Calu3 (cell line): ENCODE measurements around the gene SDHAF1. TPM values are rescaled to one million over a fixed set of nuclear protein-coding genes. Genes with fewer than 3 reads are reported as not detected.
A peak's percentile ranks its signal among the peaks of the same experiment; 100 is the strongest.
"Not testable (repeated sequence)": the region's sequence is repeated elsewhere in the genome, so short reads cannot be mapped to it uniquely, and the experiment has no call there.

Source experiments
- BruUV-seq: library from RNA; stranded (reverse); fragments of 400-500 nt; replicated peaks from 2 replicates; lab custom pipeline; 2021; lab: Mats Ljungman, UMichigan
- CTCF ChIA-PET: fragments of 300-600 bp; sonication (Branson Sonifier 250); formaldehyde crosslinking; loops from one replicate; lab custom pipeline; 2022; ENCODE audit warnings: antibody characterized with exemption; lab: Charles Lee
- DNase-seq: peaks from one replicate; pipeline ENCODE4 v3.0.0; 2022
- H3K27ac Mint-ChIP-seq: one replicate; pipeline ENCODE4 v1.8.0; 2022; ENCODE audit warnings: mixed read lengths; ENCODE audit not compliant: unreplicated experiment
- H3K27me3 Mint-ChIP-seq: one replicate; pipeline ENCODE4 v1.8.0; 2022; ENCODE audit warnings: mixed read lengths; ENCODE audit not compliant: unreplicated experiment
- H3K36me3 Mint-ChIP-seq: one replicate; pipeline ENCODE4 v1.8.0; 2022; ENCODE audit warnings: mild to moderate bottlenecking, moderate library complexity, mixed read lengths; ENCODE audit not compliant: insufficient read depth, unreplicated experiment
- H3K4me1 Mint-ChIP-seq: one replicate; pipeline ENCODE4 v1.8.0; 2022; ENCODE audit warnings: mild to moderate bottlenecking, low read depth, mixed read lengths; ENCODE audit not compliant: unreplicated experiment
- H3K4me3 Mint-ChIP-seq: one replicate; pipeline ENCODE4 v1.8.0; 2022; ENCODE audit warnings: mild to moderate bottlenecking, low read depth, moderate library complexity, mixed read lengths; ENCODE audit not compliant: unreplicated experiment
- H3K9me3 Mint-ChIP-seq: one replicate; pipeline ENCODE4 v1.8.0; 2022; ENCODE audit warnings: low read depth, mixed read lengths; ENCODE audit not compliant: unreplicated experiment
- CTCF ChIP-seq: fragments of 200-600 bp; IDR thresholded peaks from one replicate; pipeline ENCODE4 v1.8.0; 2022; ENCODE audit warnings: antibody characterized with exemption; ENCODE audit not compliant: unreplicated experiment
- intact Hi-C: fragments of 100-400 bp; cut with micrococcal nuclease; formaldehyde crosslinking; loops from one replicate; pipeline ENCODE4 v1.10.0; 2022; ENCODE audit not compliant: unreplicated experiment
- total RNA-seq: library from RNA; stranded (reverse); gene quantifications from 2 replicates; pipeline ENCODE4 v1.2.3, GENCODE V29; 2022

Gene SDHAF1
- total RNA-seq, 1 experiment from 2014 or later: 16.9 TPM

- H3K36me3 Mint-ChIP-seq: no peaks in the 10 kb centered on the region
- H3K27ac Mint-ChIP-seq: no peak overlapping the region
- DNase-seq: peak; percentile 37
- H3K9me3 Mint-ChIP-seq: no peaks in the 10 kb centered on the region
- H3K4me1 Mint-ChIP-seq: no peaks in the 10 kb centered on the region
- CTCF ChIA-PET: interaction anchor here (2.0 kb wide), 1 partner anchor 11 kb away, joined by 4 read pairs; no protein-coding TSS in a partner anchor
- H3K27me3 Mint-ChIP-seq: peaks cover 74% of the 10 kb centered on the region
- BruUV-seq: no TSS peak
- no peak for TF ChIP-seq CTCF
- intact Hi-C loops: no loop called here
- H3K4me3 Mint-ChIP-seq: no peak overlapping the region
Observed at GRCh38 chr19:35977446-35978222, 17.4 kb upstream of the SDHAF1 start.

- BruUV-seq: no TSS peak
- H3K36me3 Mint-ChIP-seq: no peaks in the 10 kb centered on the region
- peaks cover 74% of the 10 kb centered on the region for H3K27me3 Mint-ChIP-seq
- H3K9me3 Mint-ChIP-seq: no peaks in the 10 kb centered on the region
- no peak for TF ChIP-seq CTCF
- no peak for DNase-seq
- intact Hi-C loops: no loop called here
- no peak overlapping the region for H3K4me3 Mint-ChIP-seq
- H3K27ac Mint-ChIP-seq: no peak overlapping the region
- CTCF ChIA-PET: interaction anchor here (2.0 kb wide), 1 partner anchor 11 kb away, joined by 4 read pairs; no protein-coding TSS in a partner anchor
- no peaks in the 10 kb centered on the region for H3K4me1 Mint-ChIP-seq
Observed at GRCh38 chr19:35978271-35978670, 16.7 kb upstream of the SDHAF1 start.

GRCh38 chr19:35978832-35979365 is 16.1 kb upstream of the SDHAF1 start:
- intact Hi-C loops: no loop called here
- TF ChIP-seq CTCF: no peak
- Mint-ChIP-seq H3K9me3 (no peaks in the 10 kb centered on the region), H3K27ac (no peak overlapping the region), H3K27me3 (peaks cover 74% of the 10 kb centered on the region), H3K36me3 (no peaks in the 10 kb centered on the region), H3K4me3 (no peak overlapping the region), H3K4me1 (no peaks in the 10 kb centered on the region)
- BruUV-seq: no TSS peak
- CTCF ChIA-PET: no interaction called here
- DNase-seq: no peak

- peaks cover 87% of the 10 kb centered on the region for H3K27me3 Mint-ChIP-seq
- H3K9me3 Mint-ChIP-seq, intact Hi-C loops, BruUV-seq, CTCF ChIA-PET, H3K4me3 Mint-ChIP-seq, H3K27ac Mint-ChIP-seq, H3K36me3 Mint-ChIP-seq, DNase-seq, H3K4me1 Mint-ChIP-seq: not testable (repeated sequence)
Observed at GRCh38 chr19:35980997-35981396, 14.0 kb upstream of the SDHAF1 start.
